HG02870 (cell line): ENCODE results near the gene IFT25.
"Not testable (repeated sequence)": the region's sequence is repeated elsewhere in the genome, so short reads cannot be mapped to it uniquely, and the experiment has no call there.

Experiments
- ATAC-seq: cut with Tn5 transposase; IDR thresholded peaks from one replicate; pipeline ENCODE4 v1.9.1; 2021; ENCODE audit warnings: mild to moderate bottlenecking, moderate library complexity; ENCODE audit not compliant: unreplicated experiment

The IFT25 gene

GRCh38 chr1:53945433-53946251 is at the start of gene IFT25:
Gene IFT25, minus strand, starts transcription at chr1:53945699. Its CDS starts 5,617 bp downstream, at chr1:53940082.
- ATAC-seq: peak; percentile 52

GRCh38 chr1:53994516-53994915 is 49.0 kb upstream of the IFT25 start:
- not testable (repeated sequence) for ATAC-seq

DNA sequence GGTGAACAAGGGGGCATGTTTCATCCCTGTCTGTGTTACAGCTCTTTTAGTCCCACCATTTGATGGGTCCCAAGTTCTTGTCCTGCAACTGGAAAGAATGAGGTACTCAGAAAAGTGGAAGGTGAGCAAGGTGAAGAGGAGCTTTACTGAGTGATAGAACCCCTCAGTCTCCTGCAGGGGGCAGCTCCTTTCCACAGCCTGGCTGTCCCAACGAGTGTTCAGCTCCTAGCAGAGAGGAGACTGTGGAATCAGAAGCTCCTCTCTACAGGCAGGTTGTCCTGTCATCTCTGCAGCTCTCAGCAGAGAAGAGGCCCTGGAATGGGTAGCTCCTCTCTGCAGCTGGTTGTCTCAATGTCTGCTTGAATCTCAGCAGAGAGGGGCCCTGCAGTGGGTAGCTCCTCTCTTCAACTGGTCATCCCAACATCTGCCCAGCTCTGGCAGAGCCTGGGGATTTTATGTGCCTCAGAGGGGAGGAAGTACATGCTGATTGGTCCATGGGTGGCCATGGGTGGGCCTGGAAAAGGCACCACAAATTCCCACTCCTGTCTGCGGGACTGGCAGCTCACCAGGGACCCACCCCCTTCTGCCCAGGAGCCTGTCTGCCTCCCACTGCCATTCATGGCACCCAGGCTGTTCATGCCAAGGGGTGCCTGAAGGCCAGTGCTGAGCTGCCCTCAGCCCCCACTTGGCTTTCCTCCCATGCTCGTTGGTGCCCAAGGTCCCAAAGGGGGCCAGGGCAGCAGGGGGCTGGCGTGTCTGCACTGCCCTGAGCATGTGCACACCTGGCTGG is 46.8 kb upstream of the IFT25 start:
- no peak for ATAC-seq

DNA sequence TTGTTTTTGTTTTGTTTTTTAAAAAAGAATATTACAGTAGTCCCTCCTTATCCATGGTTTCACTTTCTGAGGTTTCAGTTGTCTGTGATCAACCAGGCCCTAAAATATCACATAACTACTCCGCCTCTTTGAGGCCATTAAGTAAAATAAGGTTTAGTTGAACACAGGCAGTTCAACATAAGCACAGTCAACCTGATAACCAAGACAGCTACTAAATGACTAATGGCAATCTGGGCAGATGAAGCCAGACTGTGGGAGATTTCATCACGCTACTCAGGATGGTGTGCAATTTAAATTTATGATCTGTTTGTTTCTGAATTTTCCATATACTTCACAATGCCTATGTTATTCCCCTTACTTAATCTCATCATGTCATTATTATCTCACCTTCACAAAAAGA is 42.4 kb upstream of the IFT25 start:
- no peak for ATAC-seq

- no peak for ATAC-seq
Measured at GRCh38 chr1:53986458-53986857, 41.0 kb upstream of the IFT25 start.

DNA sequence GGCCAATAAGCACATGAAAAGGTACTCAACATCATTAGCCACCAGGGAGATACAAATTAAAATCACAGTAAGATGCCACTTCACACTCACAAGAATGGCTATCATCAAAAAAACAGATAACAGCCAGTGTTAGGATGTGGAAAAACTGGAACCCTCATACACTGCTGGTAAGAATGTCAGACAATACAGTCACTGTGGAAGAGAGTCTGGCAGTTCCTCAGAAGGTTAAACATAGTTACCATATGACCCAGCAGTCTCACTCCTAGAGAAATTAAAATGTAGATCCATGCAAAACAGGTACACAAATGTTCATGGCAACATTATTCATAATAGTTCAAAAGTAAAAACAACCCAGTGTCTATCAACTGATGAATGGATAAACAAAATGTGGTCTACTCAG is 39.2 kb upstream of the IFT25 start:
- ATAC-seq: no peak

DNA sequence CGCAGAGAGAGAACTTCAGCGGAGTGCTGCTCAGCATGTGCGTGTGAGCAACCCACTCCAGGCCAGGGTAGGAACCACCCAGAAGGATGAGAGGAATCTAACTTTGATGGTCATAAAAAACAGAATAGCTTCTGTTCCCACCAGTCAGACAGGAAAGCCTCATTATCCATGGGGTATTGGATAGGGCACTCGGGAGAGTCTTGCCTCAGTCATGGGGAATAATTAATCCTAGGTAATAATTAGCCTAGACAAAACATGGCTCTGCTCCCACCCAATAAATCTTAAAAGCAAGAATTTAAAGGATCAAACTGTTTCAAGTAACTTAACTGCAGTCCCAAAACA is 37.2 kb upstream of the IFT25 start:
- no peak for ATAC-seq

- ATAC-seq: no peak
Measured at GRCh38 chr1:53982034-53982762, 36.7 kb upstream of the IFT25 start.

DNA sequence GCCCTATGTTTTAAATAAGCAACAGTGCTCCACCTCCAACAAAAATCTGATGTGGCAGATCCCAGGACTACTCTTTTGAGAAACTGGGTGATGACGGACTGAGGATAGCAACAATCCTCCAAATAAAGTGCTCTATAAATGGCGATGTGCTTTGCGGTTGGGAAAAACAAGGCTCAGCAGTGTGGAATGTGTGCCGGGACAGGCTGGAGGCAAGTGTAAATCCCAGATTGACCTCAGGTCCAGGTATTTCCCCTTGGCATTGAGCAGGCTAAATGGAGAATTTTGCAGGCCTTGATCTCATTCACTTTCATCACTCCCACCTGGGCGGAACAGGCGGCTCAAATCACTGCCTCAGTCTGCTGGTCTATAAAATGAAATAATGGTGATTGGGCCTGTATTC is 35.7 kb upstream of the IFT25 start:
- ATAC-seq: no peak

- ATAC-seq: no peak
Measured at GRCh38 chr1:53979712-53980450, 34.4 kb upstream of the IFT25 start.

DNA sequence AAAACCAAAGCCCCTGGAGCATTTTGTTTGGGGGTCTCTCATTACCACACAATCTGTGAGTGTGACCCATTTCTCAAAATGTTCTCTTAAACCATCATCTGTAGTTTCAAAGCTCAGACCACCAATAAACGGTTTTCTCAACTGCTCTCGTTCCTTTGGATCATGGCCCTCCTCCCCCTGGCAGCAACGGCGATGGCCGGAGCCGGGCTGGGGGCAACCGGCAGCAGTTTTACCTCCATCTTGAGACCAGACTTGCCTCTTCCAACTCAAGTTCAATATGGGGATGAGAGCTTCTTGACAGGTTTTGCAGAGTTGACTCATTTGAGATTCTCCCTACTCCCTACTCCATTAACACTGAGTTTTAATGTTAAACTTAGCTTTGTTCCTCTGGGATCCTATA is 30.4 kb upstream of the IFT25 start:
- ATAC-seq: no peak

GRCh38 chr1:53971718-53972117 is 26.2 kb upstream of the IFT25 start:
- no peak for ATAC-seq

DNA sequence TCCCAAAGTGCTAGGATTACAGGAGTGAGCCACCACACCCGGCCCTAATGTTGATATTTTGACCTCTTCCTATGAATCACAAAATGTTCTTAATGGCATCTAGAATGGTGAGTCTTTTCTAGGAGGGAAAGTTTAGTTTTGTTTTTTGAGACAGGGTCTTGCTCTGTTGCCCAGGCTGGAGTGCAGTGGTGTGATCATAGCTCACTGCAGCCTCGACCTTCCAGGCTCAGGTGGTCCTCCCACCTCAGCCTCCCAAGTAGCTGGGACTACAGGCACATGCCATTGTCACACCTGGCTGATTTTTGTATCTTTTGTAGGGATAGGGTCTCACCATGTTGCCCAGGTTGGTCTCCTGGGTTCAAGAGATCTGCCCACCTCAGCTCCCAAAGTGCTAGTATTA is 23.8 kb upstream of the IFT25 start:
- ATAC-seq: not testable (repeated sequence)

GRCh38 chr1:53968125-53968513 is 22.6 kb upstream of the IFT25 start:
- no peak for ATAC-seq

DNA sequence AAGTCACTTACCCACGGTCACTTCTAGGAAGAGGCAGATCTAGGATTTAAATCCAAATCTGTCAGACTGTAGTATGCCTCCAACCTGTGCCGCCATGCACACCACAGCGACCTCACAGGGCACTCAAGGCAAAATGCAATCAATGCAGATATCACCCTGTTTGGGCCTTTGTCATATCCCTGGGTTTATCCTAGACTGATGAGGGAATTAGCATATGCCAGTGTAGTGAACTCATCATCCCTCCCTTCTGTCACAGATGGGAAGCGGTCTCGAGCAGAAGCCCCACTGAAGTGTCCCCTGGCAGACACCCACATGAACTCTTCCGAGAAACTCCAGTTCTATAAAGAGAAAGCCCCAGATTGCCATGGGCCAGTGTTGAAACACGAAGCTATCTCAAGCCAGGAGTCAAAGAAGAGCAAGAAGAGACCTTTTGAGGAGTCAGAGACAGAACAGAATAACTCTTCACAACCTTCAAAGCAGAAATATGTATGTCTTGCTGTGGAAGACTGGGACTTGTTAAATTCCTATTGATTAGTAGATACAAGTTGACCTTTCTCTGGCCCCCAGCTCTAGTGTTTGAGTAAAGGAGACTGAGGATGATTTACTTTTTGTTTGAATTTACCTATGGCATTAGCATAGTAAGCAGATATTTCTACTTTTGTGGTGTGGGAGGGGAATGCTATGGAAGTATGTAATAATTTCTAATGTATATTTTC is 22.1 kb upstream of the IFT25 start:
- ATAC-seq: no peak

GRCh38 chr1:53966794-53967193 is 21.3 kb upstream of the IFT25 start:
- ATAC-seq: no peak

DNA sequence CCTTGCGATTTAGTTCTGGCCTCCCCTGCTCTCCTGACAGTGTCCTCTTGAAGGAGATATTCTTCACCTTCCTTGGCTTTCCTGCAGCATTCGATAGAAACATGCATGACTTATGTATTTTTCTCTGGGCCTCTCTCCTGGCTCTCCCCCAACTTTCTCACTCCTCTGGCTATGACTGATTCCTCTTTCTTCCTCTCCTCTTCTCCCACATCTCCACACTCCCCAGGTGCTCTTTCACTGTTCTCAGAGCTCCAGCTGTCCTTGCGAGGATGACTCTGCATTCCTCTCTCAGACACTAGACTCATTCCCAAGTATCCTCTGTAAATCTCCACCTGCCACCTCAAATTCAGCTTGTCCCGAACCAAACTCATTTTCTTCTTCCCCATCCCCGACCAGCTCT is 18.6 kb upstream of the IFT25 start:
- no peak for ATAC-seq

GRCh38 chr1:53963460-53963859 is 18.0 kb upstream of the IFT25 start:
- ATAC-seq: no peak

DNA sequence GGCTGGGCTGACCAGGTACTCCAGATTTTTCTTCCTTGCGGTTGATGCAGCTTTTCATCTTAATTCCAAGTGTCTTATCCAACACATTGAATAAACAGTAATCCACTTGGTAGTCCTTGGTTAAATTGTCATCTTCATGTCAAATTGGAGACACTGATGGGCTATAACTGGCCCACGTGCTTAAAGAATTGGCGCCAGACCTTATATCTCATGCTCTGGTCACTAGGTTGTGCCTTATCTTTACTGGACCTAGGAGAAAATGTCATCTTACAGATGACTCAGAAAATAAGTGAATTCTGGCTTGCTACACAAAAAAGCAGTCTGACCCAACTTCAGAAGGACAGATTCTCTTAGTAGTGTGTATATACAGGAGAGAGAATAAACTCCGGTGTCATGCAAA is 16.9 kb upstream of the IFT25 start:
- ATAC-seq: no peak

GRCh38 chr1:53959664-53960250 is 14.3 kb upstream of the IFT25 start:
- ATAC-seq: no peak
